RWPE2 (cell line): Measurements from ENCODE around the gene NAALADL2.

Source experiments
- ATAC-seq: fragments of 200-7000 bp; cut with Tn5 transposase; 3 replicates; pipeline ENCODE4 v1.9.1; 2021; ENCODE audit warnings: low read depth
- DNase-seq: peaks from one replicate; pipeline ENCODE4 v3.0.0-alpha.2; 2020; ENCODE audit warnings: low spot score
- H3K27ac ChIP-seq: fragments of 450-650 bp; 2 replicates; pipeline ENCODE4 v1.5.1; 2017; ENCODE audit warnings: mild to moderate bottlenecking; ENCODE audit not compliant: poor library complexity, severe bottlenecking
- H3K27me3 ChIP-seq: fragments of 250-450 bp; sonication (Bioruptor Pico); 2 replicates; pipeline ENCODE4 v1.5.1; 2021; ENCODE audit warnings: mild to moderate bottlenecking, moderate library complexity; ENCODE audit not compliant: insufficient read depth, poor library complexity, severe bottlenecking
- H3K36me3 ChIP-seq: fragments of 250-450 bp; sonication (Bioruptor Pico); 2 replicates; pipeline ENCODE4 v1.5.1; 2020; ENCODE audit warnings: low read depth, mild to moderate bottlenecking, moderate library complexity
- H3K4me1 ChIP-seq: fragments of 250-450 bp; sonication (Bioruptor Pico); 2 replicates; pipeline ENCODE4 v1.5.1; 2021; ENCODE audit warnings: mild to moderate bottlenecking, moderate library complexity; ENCODE audit not compliant: insufficient read depth, poor library complexity, severe bottlenecking
- H3K4me3 ChIP-seq: fragments of 250-450 bp; sonication (Bioruptor Pico); 2 replicates; pipeline ENCODE4 v1.5.1; 2021; ENCODE audit warnings: mild to moderate bottlenecking, moderate library complexity; ENCODE audit not compliant: severe bottlenecking
- H3K9me3 ChIP-seq: fragments of 250-450 bp; sonication (Bioruptor Pico); 2 replicates; pipeline ENCODE4 v1.5.1; 2021; ENCODE audit warnings: mild to moderate bottlenecking, moderate library complexity; ENCODE audit not compliant: severe bottlenecking
- TF ChIP-seq, protein P1 (sequence below): fragments of 450-650 bp; IDR thresholded peaks from one replicate; pipeline ENCODE4 v1.5.1; 2017; ENCODE audit warnings: mild to moderate bottlenecking, moderate library complexity; ENCODE audit not compliant: poor library complexity, severe bottlenecking

The NAALADL2 gene

DNA sequence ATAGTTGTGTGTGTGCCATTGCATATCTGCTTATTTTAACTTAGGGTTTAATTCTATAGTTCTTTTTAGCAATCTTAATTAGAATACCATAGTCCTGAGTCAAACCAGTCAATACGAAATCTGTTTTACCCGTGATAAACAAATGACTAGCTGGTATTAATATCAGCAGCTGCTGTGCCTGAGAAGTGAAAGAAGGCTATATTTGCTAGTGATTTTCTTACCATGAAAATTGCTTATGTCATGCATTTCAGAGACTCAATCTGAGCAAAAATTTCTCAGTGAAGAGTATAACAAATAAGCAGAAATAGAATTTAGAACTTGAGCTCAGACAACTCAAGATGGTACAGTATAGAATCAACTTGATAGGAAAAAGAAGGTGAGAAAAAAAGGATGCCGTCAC lies 820.4 kb downstream of the NAALADL2 start:
- no peaks in the 10 kb centered on the region for H3K9me3 ChIP-seq
- H3K4me1 ChIP-seq: no peaks in the 10 kb centered on the region
- TF ChIP-seq, protein P1, sequence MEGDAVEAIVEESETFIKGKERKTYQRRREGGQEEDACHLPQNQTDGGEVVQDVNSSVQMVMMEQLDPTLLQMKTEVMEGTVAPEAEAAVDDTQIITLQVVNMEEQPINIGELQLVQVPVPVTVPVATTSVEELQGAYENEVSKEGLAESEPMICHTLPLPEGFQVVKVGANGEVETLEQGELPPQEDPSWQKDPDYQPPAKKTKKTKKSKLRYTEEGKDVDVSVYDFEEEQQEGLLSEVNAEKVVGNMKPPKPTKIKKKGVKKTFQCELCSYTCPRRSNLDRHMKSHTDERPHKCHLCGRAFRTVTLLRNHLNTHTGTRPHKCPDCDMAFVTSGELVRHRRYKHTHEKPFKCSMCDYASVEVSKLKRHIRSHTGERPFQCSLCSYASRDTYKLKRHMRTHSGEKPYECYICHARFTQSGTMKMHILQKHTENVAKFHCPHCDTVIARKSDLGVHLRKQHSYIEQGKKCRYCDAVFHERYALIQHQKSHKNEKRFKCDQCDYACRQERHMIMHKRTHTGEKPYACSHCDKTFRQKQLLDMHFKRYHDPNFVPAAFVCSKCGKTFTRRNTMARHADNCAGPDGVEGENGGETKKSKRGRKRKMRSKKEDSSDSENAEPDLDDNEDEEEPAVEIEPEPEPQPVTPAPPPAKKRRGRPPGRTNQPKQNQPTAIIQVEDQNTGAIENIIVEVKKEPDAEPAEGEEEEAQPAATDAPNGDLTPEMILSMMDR: no peak
- no peaks in the 10 kb centered on the region for H3K27me3 ChIP-seq
- DNase-seq (no peak), ATAC-seq (no peak)
- no peaks in the 10 kb centered on the region for H3K36me3 ChIP-seq
- no peak overlapping the region for H3K27ac ChIP-seq
- H3K4me3 ChIP-seq: no peak overlapping the region

DNA sequence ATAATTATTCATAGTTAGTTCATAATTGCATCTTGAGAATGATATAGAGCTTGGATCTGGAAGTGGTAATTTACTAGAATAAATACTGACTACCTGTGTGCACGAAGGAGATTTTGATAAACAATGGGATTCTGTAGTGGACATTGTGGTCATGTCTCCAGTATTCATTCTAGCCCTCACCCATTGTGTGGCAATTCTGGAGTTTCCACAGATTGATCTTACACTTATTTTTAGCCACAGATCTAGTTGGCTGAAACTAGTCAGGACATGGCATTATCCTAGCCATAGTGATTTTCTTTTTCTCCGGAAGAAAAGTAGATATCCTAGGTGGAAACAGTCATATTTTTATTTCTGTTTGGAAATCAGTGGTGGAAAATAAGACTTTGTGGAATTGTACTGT lies 833.1 kb downstream of the NAALADL2 start:
- no peak overlapping the region for H3K4me3 ChIP-seq

DNA sequence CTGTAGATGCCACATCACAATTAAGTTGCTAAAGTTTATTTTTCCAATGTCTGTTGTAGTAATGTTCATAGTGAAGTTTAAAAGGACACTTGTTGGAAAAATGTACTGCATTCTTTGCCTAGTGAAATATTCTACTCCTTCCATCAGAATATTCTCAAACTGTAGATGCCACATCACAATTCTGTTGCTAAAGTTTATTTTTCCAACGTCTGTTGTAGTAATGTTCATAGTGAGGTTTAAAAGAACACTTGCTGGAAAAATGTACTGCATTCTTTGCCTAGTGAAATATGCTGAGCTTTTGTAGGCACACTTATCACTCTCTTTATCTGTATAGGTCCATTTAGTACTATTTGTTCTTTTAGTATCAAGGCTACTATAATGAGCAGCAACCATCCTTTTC lies 836.1 kb downstream of the NAALADL2 start:
- ATAC-seq: no peak
- H3K36me3 ChIP-seq: no peaks in the 10 kb centered on the region
- H3K27me3 ChIP-seq: no peaks in the 10 kb centered on the region
- TF ChIP-seq, protein P1: no peak
- H3K4me1 ChIP-seq: no peaks in the 10 kb centered on the region
- H3K4me3 ChIP-seq: no peak overlapping the region
- H3K9me3 ChIP-seq: no peaks in the 10 kb centered on the region
- no peak for DNase-seq
- no peak overlapping the region for H3K27ac ChIP-seq

More for the DNA sequence above, 833.1 kb downstream of the NAALADL2 start:
- ATAC-seq: no peak
- H3K27me3 ChIP-seq: no peaks in the 10 kb centered on the region
- no peaks in the 10 kb centered on the region for H3K9me3 ChIP-seq
- H3K27ac ChIP-seq: no peak overlapping the region
- H3K4me1 ChIP-seq: no peaks in the 10 kb centered on the region
- TF ChIP-seq, protein P1: no peak
- H3K36me3 ChIP-seq: no peaks in the 10 kb centered on the region
- no peak for DNase-seq

DNA sequence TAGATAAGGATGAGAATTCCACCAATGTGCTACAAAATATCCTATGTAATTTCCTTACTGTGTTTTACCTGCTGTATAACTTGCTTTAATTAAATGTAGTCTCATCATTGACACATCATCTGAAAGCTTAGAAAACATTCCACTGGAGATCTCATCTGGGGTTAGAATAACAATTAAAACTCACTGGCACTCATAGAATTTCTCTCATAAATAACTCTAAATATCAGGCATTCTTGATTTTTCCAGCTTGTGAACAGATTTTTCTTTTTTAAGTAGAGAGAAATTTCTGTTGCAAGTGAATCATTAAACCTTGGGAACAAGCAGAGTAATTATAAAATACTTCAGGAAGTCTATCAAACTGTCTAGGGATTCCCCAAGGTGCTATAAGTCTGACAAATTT lies 843.8 kb downstream of the NAALADL2 start:
- Histone ChIP-seq H3K36me3 (no peaks in the 10 kb centered on the region), H3K27me3 (no peaks in the 10 kb centered on the region), H3K4me3 (no peak overlapping the region), H3K27ac (no peak overlapping the region), H3K9me3 (no peaks in the 10 kb centered on the region), H3K4me1 (no peaks in the 10 kb centered on the region)
- TF ChIP-seq, protein P1: no peak
- ATAC-seq (no peak), DNase-seq (no peak)

DNA sequence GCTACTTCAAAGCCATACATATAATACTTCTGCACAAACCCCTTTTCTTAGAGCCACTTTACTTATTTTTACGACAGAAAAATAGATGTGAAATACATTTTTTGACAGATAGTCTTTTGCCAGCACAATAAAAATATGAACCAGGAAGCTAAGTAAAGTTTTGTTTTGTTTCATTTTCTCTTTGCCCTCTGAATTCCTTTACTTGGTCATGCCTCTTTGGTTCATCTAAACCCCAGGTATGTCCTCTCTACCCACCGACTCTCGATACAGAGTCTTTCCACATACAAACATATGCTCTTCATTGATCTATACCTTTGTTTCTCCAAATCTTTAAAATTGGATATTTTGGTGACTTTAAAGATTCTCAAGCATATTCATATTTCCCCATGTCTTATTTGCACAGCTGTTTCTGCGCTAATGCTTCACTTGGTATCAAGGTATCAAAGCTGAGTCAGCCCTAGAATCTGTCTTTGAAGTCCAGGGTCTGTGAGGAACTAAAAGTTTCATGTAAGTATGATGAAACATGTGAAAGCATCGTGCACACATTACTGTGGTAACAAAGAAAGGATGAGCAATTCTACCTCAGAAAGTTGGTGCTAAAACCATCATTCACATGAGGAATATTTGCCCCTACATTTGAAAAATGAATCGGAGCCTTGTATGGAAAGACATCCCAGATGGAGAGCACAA lies 845.4 kb downstream of the NAALADL2 start:
- Histone ChIP-seq H3K9me3 (no peaks in the 10 kb centered on the region), H3K27me3 (no peaks in the 10 kb centered on the region), H3K36me3 (no peaks in the 10 kb centered on the region), H3K27ac (no peak overlapping the region), H3K4me3 (no peak overlapping the region), H3K4me1 (no peaks in the 10 kb centered on the region)
- ATAC-seq: no peak
- TF ChIP-seq, protein P1: no peak
- DNase-seq: no peak
